ENCODE data around the gene AKR1C4.

DNA sequence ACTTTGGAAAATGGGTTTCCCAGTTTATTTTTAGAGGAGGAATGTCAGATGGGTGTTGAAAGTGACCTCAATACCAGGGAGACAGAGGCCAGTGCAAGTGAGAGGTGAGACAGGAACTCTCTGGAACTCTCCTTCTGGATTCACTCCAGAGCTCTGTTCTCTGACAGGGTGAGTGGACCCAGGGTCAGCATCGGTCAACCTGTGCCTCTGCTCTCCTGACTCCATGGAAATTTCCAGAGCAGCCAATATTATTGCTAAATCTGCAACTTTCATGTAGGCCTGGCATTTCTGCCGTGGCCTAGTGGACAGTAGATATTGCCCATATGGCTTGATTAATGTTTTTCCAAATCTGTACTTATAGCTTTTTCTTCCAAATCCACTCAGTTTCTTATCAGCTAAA is 20.2 kb downstream of the AKR1C4 start:
- TF ChIP-seq CTCF (conservative IDR thresholded peaks at IDR 0.05; ENCODE audit: low read depth, low read length) (no peak), EZH2 (IDR thresholded peaks at IDR 0.05; ENCODE audit: low read length, unreplicated experiment) (no peak)
